GM21786 (cell line): ENCODE data around the gene LAMC3.
"Not testable (repeated sequence)": the region's sequence is repeated elsewhere in the genome, so short reads cannot be mapped to it uniquely, and the experiment has no call there.

ENCODE experiments used
- ATAC-seq: cut with Tn5 transposase; IDR thresholded peaks from one replicate; pipeline ENCODE4 v1.9.1; 2021; ENCODE audit not compliant: unreplicated experiment

The LAMC3 gene

GRCh38 chr9:131095666-131096268, 86.8 kb downstream of the LAMC3 start:
- no peak for ATAC-seq

GRCh38 chr9:131096269-131097125, 87.5 kb downstream of the LAMC3 start, which contains the start of gene AIF1L:
Gene AIF1L, plus strand, starts transcription at chr9:131096531. Its CDS starts 99 bp downstream, at chr9:131096630.
- no peak for ATAC-seq

GRCh38 chr9:131097126-131097947, 88.4 kb downstream of the LAMC3 start:
- no peak for ATAC-seq

- no peak for ATAC-seq
Measured at GRCh38 chr9:131097948-131098278, 88.9 kb downstream of the LAMC3 start.

- ATAC-seq, result no peak
Measured at GRCh38 chr9:131098391-131099101, 89.6 kb downstream of the LAMC3 start.

GRCh38 chr9:131099102-131099606, 90.2 kb downstream of the LAMC3 start:
- ATAC-seq, result no peak

GRCh38 chr9:131099845-131100244, 90.9 kb downstream of the LAMC3 start:
- not testable (repeated sequence) for ATAC-seq

- ATAC-seq, result no peak
Measured at GRCh38 chr9:131100445-131100844, 91.5 kb downstream of the LAMC3 start.

- ATAC-seq, result no peak
Measured at GRCh38 chr9:131101207-131101964, 92.4 kb downstream of the LAMC3 start.

GRCh38 chr9:131103024-131103423, 94.0 kb downstream of the LAMC3 start:
- no peak for ATAC-seq

- no peak for ATAC-seq
Measured at GRCh38 chr9:131103535-131103934, 94.6 kb downstream of the LAMC3 start.

- no peak for ATAC-seq
Measured at GRCh38 chr9:131104016-131104740, 95.2 kb downstream of the LAMC3 start.

- no peak for ATAC-seq
Measured at GRCh38 chr9:131105952-131106351, 97.0 kb downstream of the LAMC3 start.

GRCh38 chr9:131107760-131108159, 98.8 kb downstream of the LAMC3 start:
- ATAC-seq, result no peak

GRCh38 chr9:131111186-131111853, 102.3 kb downstream of the LAMC3 start:
- ATAC-seq, result no peak

GRCh38 chr9:131111854-131112311, 102.9 kb downstream of the LAMC3 start:
- no peak for ATAC-seq

- ATAC-seq, result no peak
Measured at GRCh38 chr9:131112374-131113154, 103.6 kb downstream of the LAMC3 start.

- no peak for ATAC-seq
Measured at GRCh38 chr9:131113655-131114054, 104.7 kb downstream of the LAMC3 start.
